Measurements from ENCODE around the gene SDF4. TPM values are rescaled to one million over a fixed set of nuclear protein-coding genes. Genes with fewer than 3 reads are reported as not detected.

Gene SDF4
- total RNA-seq, 1 donor from 2014 or later: 116 TPM

DNA sequence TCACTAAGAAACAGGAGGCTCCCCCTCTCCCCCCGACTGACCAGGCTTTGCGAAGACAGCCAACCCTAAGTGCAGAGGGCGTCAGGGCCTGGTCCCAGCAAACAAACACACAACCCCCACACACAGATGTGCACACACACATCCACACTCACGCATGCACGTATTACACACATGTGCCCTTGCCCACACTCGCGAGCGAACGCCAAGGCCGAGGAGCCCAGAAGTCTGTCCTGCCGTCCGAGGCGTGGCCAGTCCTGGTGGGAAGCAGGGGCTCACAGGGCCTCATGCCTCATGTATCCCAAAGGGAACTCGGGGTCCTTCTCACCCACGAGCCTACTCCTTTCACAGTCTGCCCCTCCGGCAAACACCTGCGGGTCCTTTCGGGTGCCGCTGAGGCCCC is 2.0 kb downstream of the SDF4 start:
- no peak for DNase-seq (ENCODE audit: low read depth, low spot score)

DNA sequence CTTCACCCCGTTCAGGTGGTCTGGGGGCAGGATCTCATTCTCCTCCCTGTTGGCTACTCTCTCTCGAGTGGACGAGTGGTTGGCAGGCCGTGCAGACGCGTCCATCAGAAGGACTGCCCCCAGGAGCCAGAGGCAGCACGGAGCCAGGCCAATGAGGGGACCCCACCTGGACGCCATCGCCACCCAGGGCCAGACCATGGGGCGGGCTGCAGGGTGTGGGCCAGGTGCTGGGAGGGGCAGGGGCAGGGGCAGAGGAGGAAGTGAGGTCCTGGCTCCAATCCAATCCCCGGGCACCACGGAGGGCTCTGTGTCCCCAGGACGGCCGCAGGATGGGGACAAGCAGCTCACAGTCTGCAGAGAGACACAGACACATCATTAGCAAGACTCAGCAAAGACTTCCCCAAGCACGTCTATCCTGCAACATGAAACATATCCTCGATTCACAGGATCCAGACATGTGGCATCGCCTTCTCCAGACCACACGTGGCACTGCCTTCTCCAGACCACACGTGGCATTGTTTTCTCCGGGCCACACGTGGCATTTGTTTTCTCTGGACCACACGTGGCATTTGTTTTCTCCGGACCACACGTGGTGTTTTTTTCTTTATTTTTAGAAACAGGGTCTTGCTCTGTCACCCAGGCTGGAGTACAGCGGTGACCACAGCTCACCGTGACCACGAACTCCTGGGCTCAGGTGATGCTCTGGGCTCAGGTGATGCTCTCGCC is 3.0 kb downstream of the SDF4 start:
- DNase-seq (ENCODE audit: low read depth, low spot score): no peak

DNA sequence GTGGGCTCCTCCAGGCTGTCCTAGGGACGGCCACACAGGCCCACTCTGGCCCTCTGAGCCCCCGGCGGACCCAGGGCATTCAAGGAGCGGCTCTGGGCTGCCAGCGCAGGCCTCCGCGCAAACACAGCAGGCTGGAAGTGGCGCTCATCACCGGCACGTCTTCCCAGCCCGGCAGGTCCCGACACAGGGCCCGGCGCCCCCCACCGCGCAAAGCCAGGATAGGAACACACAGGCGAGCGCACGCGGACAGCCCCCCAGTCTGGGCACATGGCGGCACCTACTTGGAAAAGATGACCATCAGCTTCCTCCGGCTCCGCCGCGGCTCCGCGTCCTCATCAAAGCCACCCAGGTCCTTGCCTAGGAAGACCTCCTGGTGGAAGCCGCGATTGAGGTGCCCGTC is 3.6 kb downstream of the SDF4 start:
- DNase-seq (ENCODE audit: low read depth, low spot score): no peak

DNA sequence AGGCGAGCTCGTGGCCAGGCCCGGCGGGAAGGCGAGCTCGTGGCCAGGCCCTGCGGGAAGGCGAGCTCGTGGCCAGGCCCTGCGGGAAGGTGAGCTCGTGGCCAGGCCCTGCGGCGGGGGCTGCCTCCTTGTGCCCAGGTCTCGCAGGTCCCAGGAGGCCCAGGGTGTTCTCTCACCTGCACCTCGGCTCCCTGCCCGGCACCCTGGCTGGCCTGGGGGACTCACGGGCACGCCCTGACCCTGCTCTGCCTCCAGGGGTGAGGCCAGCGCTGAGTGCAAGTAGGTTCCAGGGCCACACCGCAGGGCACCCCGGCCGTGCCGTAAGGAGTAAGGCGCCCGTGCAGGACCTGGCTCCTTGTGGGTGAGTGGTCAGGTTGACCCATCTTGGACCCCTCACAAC is 4.4 kb downstream of the SDF4 start:
- DNase-seq (ENCODE audit: low read depth, low spot score): no peak

DNA sequence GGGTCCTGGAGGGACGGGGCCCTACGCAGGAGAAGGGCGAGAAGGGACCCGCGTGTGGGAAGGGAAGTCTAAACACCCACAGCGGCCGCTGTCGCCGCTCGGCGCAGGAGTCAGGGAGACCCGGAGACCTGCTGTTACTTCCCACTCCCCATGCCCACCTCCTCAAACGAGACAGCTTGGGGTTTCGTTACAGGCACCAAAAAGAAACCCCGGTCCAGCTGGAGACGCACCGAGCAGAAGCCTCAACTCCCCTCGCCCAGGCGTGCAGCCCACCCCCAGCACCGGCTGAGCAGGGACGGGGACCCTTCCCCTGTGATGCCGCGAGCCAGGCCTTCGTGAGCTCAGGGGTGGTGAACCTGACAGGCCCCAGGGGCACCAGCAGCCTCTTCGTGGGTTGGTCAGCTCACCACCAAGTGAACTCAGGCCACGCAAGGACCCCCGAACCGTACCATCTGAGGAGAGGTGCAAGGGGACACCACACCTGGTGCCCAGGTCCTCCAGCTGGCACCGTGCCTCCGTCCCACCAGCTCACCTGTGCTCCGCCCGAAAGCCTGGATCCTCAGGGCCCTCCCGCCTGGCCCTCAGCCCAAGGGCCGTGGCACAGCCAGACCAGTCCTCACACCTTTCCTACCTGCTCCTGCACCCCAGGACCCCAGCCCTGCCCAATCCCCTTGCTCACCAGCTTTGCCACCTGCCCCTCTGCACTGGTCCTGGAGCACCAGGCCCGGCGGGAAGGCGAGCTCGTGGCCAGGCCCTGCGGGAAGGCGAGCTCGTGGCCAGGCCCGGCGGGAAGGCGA is 5.0 kb downstream of the SDF4 start:
- DNase-seq (ENCODE audit: low read depth, low spot score): no peak

DNA sequence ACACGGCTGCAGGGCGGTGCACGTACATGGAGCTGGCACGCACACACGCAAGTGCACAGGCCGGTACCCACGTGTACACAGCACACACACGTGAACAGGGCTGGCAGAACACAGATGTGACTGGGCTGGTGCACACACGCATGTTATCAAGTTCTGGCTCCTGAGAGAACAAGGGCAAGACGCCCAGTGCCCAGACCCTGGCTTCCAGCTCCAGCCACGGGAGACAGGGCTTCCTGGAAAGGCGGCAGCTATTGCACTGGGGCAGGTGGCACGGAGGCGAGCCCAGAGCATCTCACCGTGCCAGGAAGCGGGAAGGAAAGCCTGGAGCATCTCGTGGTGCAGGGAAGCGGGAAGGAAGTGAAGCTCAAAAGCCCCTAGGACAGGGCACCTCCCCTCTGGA is 5.9 kb downstream of the SDF4 start:
- no peak for DNase-seq (ENCODE audit: low read depth, low spot score)

DNA sequence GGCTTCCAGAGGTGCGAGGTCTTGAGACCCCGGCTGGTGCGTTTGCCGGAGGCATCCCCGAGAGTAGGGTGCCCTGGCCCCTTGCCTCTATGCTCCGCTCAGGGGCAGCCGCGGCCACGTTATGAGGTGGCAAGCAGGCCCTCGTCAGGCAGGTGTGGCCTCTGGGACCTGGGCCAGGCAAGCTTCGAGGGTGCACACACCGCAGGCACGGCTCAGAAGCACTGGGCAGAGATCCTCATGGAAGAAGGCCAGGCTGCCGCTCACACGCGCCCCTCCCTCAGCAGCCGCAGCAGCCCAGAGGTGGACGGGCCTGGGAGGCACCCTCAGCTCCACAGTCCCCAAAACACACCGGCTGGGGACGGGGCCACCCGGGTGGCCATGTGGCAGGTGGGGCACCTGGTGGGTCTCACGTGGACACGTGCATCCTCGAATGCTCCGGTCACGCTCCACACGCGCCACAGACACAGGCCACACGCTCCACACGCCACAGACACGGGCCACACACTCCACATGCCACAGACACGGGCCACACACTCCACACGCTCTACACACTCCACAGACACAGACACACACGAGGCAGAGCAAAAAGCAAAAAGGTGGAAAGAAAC is 6.5 kb downstream of the SDF4 start:
- DNase-seq (ENCODE audit: low read depth, low spot score): no peak

DNA sequence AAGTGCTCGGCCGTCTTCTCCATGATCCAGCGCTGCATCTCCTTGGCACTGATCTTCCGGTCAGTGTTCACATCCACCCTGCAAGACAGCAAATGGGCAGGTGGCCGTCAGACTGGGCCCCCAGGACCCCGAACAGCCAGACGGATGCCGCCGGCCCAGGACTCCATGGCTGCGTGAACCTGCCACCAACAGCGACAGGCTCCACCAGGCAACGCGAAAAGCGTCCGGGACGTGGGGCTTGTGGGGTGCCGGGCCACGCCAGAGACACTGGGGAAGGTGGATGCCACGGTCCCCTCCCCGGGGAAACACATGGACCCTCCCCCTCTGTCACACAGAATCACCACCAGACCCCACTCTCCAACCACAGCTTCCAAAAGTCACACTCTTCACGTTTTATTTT is 7.9 kb downstream of the SDF4 start:
- no peak for DNase-seq (ENCODE audit: low read depth, low spot score)

DNA sequence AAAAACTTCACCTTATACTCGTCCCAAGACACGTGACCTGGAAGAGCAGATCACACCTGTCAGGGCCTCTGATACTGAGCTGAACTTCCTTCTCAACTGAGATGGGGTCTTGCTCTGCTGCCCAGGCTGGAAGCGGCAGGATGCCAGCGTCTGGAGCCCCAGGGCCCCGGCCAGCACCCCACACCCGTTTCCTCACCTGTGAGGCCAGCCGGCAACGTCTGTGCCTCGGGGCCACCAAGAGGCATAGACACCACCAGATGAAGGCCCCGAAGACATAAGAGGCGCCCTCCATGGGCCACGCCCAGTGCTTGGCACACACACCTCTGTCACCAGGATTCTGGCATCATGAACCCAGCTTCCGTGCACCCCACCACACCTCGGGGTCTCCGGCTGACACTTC is 8.5 kb downstream of the SDF4 start:
- DNase-seq (ENCODE audit: low read depth, low spot score): no peak

DNA sequence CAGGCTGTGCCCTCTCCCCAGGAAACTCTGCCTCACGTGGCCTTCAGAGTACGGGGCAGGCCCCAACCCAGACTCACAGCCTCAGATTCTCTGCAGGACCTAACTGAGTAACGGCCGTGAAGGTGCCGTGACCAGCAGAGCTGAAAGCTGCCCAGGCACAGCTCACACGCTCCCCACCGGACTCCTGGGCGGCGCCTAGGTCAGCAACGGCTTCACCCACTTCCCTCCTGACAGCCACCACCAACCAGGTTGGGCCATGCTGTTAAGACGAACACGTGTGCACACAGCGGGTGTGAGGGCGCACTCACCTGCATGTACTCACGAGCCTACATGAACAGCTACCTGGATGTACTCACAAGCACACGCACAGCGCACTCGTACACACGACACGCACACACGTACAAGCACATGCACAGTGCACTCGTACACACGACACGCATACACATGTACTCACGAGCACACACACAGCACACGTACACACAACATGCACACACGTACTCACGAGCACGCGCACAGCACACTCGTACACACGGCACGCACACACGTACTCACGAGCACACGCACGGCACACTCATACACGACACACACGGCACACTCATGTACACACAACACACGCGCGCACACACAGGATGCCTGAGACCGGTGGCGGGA is 9.1 kb downstream of the SDF4 start:
- DNase-seq (ENCODE audit: low read depth, low spot score): no peak

DNA sequence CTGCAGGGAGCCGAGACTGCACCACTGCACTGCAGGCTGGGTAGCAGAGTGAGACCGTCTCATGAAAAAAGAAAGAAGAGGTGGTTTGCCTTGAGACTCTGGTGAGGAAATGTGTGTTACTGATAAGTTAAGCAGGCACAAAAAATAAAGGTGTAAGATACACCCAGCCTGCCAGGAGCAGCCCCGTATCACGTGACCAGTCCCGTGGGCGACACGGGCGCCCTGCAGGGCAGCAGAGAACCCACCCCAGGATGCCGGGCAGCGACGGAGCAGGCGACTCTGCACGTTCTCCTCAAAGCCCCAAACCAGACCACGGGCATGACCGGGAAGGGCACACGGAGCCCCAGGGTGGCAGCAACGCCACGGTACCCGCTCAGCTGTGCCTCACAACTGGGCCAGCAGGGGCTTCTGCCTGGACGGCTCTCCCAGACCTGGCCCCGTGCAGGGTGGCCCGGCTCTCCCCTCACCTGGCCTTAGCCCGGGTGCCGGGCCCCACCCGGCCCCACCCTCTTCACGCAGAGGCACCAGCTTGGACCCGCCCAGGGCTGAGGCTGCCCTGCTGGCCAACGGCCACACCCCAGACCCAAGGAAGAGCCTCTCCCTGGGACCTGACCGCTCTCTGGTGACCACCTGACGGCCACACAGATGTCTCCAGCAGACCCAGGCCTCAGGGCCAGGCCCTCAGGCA is 9.8 kb downstream of the SDF4 start:
- DNase-seq (ENCODE audit: low read depth, low spot score): no peak

DNA sequence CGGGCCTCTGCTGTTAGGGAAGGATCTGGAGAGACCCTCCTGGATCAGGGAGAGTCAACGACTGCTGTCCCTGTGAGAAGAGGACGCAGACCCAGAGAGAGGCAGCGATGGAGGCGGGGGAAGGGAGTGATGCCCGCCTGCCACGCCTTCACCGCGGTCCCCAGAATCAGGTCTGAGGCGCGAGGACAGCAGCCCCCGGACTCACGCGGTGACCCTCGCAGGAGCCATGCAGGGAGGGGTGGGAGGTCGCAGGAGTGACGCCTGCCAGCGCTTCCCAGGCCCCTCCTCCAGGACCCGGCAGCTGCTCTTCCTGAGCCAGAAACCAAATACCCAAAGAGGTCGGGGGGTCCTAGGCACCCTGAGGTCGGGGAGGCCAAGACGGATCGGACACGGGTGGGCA is 11.6 kb downstream of the SDF4 start:
- DNase-seq (ENCODE audit: low read depth, low spot score): no peak

DNA sequence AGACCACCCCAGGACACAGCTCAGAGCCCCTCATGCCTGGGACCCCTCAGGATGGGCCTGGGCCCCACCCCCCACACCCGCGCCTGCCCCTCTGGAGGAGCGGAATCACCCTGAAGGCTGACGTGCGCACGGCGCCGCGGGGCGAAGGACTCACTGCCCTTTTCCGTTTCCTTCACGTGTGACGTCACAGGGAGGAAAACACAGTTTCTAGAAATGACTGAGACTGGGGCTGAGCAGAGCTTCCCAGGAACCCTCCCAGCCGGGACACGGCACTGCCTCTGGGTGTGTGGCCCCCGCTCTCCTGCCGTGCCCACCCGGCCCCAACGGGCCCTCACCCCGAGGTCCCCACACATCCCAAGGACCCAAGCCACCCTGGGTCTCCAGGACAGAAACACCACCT is 12.5 kb downstream of the SDF4 start:
- DNase-seq (ENCODE audit: low read depth, low spot score): no peak

DNA sequence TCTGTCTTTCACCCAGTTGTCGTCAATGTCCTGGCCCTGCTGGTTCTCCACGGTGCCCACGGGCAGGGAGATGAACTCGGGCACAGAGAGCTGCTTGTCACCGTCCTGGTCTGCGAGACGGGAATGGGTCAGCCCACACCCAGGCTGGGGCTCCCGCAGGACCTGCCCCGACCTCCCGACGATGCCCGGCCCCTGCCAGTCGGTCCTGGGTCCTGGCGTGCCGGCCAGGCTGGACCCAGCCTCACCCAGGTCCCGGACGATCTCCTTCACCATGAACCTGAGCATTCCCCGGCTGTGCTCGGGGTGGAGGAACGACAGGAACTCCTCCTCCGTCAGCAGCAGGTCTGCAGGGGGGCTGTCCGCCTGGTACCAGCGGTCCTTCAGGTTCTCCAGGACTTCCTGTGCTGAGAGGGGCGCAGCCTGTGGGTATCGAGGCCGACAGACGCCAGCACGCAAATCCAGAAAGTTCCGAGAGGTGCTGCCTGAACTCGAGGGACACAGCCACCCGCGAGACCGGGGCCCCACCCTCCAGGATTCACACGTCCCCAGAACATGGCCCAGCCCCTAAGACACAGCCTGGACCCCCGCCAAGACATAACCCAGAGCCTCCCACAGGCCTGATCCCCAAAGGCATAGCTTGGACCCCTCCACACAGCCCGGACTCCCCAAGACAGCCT is 13.1 kb downstream of the SDF4 start:
- no peak for DNase-seq (ENCODE audit: low read depth, low spot score)

DNA sequence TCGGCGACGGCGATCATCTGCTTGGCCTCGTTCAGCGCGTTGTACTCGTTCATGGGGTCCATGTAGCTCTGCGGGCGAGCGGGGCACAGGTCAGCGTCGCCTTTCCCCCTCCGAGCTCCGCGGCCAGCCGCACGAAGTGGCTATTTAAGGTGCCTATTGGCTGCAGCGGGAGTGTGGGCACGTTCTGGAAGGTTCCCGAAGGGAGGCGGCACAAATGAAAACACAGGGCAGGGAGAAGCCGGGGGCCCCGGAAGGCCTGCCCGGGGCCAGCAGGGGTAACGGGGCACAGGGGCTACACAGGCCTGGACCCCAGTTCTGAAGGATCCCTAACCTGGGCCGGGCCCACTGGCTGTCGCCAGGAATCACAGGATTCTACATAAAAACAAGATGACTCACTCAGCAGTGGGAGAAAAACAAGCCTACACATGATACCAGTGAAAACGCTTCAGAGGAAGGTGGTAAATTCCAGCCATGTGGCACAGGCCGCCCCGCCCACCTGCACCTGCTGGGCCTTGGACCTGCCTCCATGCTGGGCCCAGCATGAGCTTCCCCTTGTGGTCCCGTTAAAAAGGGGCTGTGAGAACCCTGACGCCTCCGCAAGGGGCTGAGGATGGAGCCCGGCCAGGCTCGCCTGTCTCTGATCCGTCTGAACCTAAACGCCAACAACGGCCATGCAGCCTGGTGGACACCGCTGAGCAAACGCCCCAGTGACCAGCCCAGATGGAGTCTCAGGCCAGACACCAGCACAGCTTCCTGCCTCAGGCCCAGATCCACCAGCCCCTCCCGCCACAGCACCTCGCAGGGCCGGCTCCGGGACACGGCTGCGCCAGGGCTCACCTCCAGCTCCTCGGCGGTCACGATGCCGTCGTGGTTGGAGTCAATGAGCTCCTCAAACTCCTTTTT is 13.9 kb downstream of the SDF4 start:
- DNase-seq (ENCODE audit: low read depth, low spot score): no peak

DNA sequence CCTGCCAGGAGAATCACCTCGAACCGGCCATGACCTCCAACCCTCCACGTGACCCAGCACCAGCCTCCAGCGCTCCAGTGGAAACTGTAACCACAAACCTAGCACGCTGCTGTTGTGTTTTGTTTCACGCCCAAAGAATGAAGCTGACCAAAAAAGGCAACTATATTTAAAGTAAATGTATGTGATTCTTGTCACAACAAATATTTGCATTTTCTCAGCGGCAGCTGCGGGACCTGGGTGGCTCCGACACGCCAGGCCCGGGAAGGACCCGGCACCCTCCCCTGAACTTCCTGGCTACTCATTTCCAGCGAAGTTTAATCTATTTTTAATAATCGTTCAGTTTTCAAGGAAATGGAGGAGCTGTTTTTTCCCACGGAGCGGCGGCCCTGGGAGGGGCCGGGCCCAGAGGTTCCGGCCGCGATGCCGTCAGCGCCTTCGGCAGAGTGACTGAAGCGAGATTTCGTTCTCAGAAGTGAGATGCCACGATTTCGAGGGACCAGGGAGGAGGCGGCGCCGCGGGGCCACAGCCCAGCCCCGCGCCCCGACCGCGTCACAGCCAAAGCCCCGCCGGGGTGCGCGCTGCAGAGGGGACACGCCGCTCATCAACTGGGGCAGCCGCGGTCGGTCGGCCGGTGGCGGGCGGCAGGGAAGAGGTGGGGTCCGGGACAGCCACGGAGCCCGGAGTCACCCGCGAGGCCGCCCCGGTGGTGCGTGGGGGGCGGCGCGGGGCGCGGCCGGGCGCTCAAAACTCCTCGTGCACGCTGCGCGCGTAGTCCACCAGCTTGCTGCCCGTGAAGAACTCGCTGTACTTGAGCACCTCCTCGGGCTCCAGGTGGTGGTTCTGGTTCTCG is 14.8 kb downstream of the SDF4 start:
- no peak for DNase-seq (ENCODE audit: low read depth, low spot score)

DNA sequence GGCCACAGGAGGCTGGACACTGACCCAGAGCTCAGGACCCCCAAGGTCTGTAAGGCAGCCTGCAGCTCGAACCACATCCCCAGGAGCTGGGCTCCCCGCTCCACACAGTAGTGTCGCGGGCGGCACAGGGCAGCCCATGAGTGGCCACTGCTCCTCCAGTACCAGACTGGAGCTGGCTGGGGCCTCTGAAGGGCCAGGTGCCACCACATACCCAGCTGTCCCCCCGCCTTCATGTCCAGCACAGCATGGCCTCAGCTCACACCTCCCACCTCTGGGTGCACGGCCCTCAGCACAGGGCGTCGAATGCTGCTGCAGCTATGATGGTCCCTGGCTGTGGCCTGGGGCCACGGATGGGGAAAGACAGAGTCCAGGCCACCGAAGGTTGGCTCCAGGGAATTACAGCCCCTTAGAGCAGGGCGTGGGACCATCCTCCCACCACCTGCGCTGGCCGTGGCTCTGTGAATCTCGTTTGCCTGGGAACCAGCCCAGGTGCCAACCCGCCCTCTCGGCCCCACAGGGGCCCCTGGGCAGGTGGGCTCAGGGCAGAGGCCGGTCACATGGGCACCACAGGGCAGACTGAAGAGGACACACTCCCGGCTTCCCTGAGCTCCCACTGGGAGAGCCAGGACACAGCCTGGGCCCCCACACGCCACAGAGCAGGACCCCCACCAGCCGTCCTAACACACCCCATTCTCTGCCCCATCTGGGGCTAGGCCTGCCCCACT is 15.8 kb downstream of the SDF4 start:
- no peak for DNase-seq (ENCODE audit: low read depth, low spot score)

DNA sequence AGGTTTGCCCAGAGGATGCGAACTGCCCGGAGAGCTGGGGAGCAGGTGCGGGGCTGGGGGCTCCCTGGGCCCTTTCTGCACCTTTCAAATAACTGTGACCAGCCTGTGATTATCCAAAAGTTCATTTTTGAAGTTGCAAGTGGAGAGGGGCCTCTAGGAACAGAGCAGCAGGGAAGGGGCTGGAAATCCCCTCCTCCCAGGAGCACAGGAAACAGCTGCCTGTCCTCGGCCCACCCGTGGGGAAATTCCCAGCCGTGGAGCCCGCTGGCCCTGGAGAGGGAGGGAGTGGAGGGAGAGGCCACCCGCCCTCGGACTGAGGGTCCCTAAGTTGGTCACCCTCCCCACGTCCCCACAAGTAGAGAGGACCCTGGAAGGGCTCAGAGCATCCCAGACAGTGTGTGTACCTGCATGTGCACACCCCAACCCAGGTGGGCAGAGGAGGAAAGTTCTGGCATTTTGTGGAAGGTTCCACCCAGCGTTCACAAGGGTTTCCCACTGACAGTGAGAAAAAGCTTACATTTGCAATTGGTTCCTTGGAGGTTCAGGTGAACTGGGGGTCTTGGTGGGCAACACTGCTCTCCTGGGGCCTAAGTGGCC is 16.6 kb downstream of the SDF4 start:
- no peak for DNase-seq (ENCODE audit: low read depth, low spot score)

All from pulmonary artery endothelial cell (primary cell).